ENCODE results near the gene MRM3. TPM values are rescaled to one million over a fixed set of nuclear protein-coding genes. Genes with fewer than 3 reads are reported as not detected.
"Not testable (repeated sequence)": the region's sequence is repeated elsewhere in the genome, so short reads cannot be mapped to it uniquely, and the experiment has no call there.

The MRM3 gene
- total RNA-seq, 1 donor from 2014 or later = 12.3 TPM

DNA sequence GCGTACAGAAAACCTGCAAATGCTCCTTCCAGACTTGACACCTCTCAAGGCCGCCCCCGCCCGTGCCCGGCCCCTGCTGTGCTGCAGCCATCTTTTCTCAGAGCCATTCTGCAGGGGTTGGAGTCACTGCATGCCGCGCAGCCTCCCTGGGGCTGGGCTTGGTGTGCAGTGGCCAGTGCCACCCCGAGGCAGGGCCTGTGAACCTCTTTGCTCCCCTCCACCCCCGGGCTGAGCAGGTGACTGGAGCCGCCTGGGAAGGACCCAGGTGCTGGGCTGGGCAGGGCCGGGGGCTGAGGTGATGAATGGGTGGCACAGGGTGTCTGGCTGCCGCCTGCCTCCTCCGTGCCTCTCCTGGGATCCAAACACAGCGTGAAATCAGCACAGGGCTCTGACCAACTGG lies 20.3 kb downstream of the MRM3 start:
- intact Hi-C loops (cut with DNase I) = no loop called here
- DNase-seq = no peak

DNA sequence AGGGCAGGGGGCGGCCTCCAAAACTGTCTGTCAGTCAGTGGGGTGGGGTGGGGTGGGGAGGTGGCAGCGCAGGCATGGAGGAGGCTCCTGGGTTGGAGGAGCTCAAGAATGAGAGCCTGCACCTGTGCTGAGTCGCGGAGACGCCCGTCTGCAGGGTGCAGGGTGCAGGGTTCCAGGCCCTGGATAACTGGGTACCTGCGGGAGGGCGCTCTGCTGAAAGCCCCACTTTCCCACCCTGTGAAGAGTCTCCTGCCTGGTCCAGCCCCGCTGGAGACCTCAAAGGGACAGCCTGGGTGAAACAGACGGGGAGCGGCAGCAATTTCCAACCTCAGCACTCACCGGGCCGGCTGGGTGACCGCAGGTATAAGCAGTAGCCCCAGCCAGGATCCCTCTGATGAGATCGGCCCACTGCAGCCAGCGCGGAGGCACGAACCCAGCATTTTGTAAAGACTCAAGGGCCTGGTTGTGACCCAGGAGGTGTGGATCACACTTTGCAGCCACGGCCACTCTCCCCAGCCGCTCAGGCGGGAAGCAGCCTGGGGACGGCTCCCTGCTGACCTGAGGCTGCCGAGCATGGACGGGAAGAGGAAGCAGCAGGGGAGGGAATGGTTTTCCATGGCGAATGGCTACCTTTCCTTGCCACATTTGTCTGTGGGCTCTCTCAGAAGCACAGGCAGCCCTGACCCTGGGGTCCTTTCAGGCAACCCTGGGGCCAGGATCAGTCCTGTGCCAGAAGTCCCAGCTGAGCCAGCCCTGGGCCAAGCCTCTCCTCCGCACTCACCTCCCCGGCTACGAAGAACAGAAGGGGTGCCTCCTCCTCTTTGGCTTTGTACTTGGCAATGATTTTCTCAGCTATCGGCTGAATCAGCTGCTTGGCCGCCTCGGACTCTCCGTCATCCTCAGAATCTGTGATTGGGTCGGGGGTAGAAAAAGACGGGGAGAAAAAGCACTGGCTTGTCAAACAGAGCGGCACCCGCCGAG lies 21.0 kb downstream of the MRM3 start:
- H3K27ac ChIP-seq = no peak overlapping the region
- intact Hi-C loops (cut with DNase I) = no loop called here
- no peak for TF ChIP-seq CTCF (IDR thresholded peaks at IDR 0.05)
- no peak overlapping the region for H3K4me3 ChIP-seq
- no peaks in the 10 kb centered on the region for H3K4me1 ChIP-seq
- DNase-seq (no peak), ATAC-seq (no peak)
- H3K9me3 ChIP-seq = no peaks in the 10 kb centered on the region
- H3K27me3 ChIP-seq (ENCODE audit: low read depth) = no peaks in the 10 kb centered on the region
- H3K36me3 ChIP-seq = peaks cover 35% of the 10 kb centered on the region

More for the DNA sequence above, 20.3 kb downstream of the MRM3 start:
- no peak overlapping the region for H3K4me3 ChIP-seq
- TF ChIP-seq CTCF (IDR thresholded peaks at IDR 0.05) = no peak
- no peaks in the 10 kb centered on the region for H3K9me3 ChIP-seq
- H3K36me3 ChIP-seq = peaks cover 35% of the 10 kb centered on the region
- no peaks in the 10 kb centered on the region for H3K27me3 ChIP-seq (ENCODE audit: low read depth)
- H3K4me1 ChIP-seq = no peaks in the 10 kb centered on the region
- no peak overlapping the region for H3K27ac ChIP-seq
- no peak for ATAC-seq

DNA sequence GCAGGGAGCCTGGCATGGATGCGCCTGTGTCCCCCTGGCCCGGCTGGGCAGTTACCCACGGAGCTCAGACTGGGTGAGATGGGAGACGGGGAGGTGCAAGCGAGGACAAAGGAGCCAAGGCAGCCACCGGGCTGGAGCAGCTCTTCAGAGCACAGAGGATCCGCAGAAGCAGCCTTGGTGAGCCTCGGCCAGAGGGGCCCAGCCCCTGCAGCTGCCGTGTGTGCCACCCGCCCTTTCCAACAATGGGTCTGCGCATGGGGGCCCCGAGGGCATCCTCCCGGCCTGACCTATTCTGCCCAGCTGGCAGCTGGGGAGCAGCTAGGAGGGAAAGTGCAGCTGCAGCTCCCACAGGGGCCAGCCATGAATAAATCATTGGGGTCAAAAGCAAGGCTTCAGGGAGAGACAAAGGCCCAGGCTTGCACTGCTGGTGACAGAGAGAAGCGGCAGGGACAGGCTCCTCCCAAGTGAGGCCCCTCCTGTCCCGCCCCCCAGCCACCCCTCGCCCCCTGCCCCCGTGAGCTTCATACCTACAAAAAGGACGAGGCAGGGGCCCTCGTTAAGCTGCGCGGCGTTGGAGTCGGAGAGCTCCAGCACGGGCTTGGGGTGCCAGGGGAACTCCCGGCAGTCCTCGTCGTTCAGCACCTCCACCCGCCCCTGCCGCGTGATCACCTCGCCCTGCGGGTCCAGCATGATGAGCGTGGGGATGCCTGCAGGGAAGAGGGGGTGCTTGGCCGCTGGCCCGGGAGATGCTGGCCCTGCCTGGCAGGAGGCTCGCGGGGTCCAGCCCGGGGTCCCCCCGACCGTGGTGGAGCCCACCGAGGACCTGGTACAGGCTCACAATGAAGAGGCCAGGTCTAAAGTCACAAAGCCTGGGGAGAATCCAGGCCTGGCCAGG lies 22.6 kb downstream of the MRM3 start:
- ATAC-seq (no peak), DNase-seq (no peak)
- H3K9me3 ChIP-seq = no peaks in the 10 kb centered on the region
- H3K4me1 ChIP-seq = no peaks in the 10 kb centered on the region
- no peak overlapping the region for H3K27ac ChIP-seq
- intact Hi-C loops (cut with DNase I) = no loop called here
- no peaks in the 10 kb centered on the region for H3K27me3 ChIP-seq (ENCODE audit: low read depth)
- peaks cover 35% of the 10 kb centered on the region for H3K36me3 ChIP-seq
- no peak for TF ChIP-seq CTCF (IDR thresholded peaks at IDR 0.05)
- no peak overlapping the region for H3K4me3 ChIP-seq

- H3K27me3 ChIP-seq (ENCODE audit: low read depth); H3K4me3 ChIP-seq; DNase-seq; H3K4me1 ChIP-seq; ATAC-seq; H3K27ac ChIP-seq; H3K9me3 ChIP-seq; intact Hi-C loops (cut with DNase I): not testable (repeated sequence)
- H3K36me3 ChIP-seq = peaks cover 28% of the 10 kb centered on the region
These were observed 23.7 kb downstream of the MRM3 start for GRCh38 chr17:805886-806285.

GRCh38 chr17:806346-806745 lies 24.2 kb downstream of the MRM3 start:
- Histone ChIP-seq H3K9me3 (no peaks in the 10 kb centered on the region), H3K36me3 (peaks cover 28% of the 10 kb centered on the region), H3K27me3 (ENCODE audit: low read depth) (no peaks in the 10 kb centered on the region), H3K4me1 (no peaks in the 10 kb centered on the region), H3K27ac (no peak overlapping the region), H3K4me3 (no peak overlapping the region)
- no peak for TF ChIP-seq CTCF (IDR thresholded peaks at IDR 0.05)
- DNase-seq (no peak), ATAC-seq (no peak)
- intact Hi-C loops (cut with DNase I) = no loop called here
